ENCODE measurements around the gene EGR1. TPM values are rescaled to one million over a fixed set of nuclear protein-coding genes. Genes with fewer than 3 reads are reported as not detected.

Gene EGR1
- 0.75 and 1.0 TPM in 2 replicates for total RNA-seq (2014; rRNA removed; shearing (Covaris generic); ENCODE audit: low replicate concordance)

DNA sequence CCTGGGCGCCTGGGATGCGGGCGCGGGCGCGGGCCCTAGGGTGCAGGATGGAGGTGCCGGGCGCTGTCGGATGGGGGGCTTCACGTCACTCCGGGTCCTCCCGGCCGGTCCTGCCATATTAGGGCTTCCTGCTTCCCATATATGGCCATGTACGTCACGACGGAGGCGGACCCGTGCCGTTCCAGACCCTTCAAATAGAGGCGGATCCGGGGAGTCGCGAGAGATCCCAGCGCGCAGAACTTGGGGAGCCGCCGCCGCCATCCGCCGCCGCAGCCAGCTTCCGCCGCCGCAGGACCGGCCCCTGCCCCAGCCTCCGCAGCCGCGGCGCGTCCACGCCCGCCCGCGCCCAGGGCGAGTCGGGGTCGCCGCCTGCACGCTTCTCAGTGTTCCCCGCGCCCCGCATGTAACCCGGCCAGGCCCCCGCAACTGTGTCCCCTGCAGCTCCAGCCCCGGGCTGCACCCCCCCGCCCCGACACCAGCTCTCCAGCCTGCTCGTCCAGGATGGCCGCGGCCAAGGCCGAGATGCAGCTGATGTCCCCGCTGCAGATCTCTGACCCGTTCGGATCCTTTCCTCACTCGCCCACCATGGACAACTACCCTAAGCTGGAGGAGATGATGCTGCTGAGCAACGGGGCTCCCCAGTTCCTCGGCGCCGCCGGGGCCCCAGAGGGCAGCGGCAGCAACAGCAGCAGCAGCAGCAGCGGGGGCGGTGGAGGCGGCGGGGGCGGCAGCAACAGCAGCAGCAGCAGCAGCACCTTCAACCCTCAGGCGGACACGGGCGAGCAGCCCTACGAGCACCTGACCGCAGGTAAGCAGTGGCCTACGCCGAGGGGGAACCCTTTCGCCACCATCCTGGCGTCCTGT lies at the start of gene EGR1:
TSS of gene EGR1 (plus strand) at position 219 of the 864 bp plus-strand sequence. CDS start at position 502, 283 bp downstream.
- in situ Hi-C loops (cut with HindIII; ENCODE audit: low pct_unique_long_range_greater_than_20kb, low sequenced_read_pairs): no loop called here

GRCh38 chr5:138418444-138418843 lies 46.8 kb upstream of the EGR1 start:
- DNase-seq (ENCODE audit: low read depth): no peak
- in situ Hi-C loops (cut with HindIII; ENCODE audit: low pct_unique_long_range_greater_than_20kb, low sequenced_read_pairs): no loop called here

More for the DNA sequence above, at the start of gene EGR1:
- DNase-seq (ENCODE audit: low read depth): no peak

DNA sequence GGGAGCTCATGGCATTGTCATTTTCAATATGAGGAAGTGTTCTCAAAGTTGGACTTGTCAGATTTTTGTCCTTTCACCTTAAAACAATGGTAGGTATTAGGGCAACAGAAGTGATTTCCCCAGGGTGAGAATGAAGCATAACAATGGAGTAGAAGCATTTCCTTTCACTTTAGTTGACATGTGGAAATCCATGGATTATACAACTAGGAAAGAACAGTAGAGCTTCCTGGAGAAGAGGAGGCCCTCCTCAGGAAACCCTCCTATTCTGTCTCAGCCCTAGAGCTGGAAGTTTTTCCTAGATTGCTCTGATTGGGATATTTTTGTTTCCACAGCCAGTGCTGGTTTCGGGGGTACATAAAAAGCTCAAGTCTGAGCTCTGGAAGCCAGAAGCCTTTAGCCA lies 40.2 kb upstream of the EGR1 start:
- in situ Hi-C loops (cut with HindIII; ENCODE audit: low pct_unique_long_range_greater_than_20kb, low sequenced_read_pairs): no loop called here
- no peak for DNase-seq (ENCODE audit: low read depth)

DNA sequence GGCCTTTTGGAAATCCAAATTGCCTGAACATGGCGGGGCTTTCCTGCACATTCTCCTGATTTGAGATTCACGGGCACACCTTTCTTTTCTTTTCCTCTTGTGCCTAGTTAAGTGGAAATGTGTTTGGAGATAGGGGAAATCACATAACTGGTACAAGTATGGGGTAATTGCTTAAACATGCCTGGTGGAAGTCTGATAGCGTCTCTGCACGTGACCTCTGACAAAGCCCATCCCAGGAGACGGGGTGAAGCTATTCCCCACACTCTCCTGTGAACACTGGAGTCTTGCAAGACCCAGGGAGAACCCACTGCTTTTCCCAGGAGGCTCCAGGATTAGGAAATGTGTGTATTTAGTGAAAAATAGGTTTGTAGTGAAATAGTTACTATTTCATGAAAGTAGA lies 29.3 kb upstream of the EGR1 start:
- DNase-seq (ENCODE audit: low read depth): no peak
- in situ Hi-C loops (cut with HindIII; ENCODE audit: low pct_unique_long_range_greater_than_20kb, low sequenced_read_pairs): no loop called here

GRCh38 chr5:138438003-138438723 lies 27.1 kb upstream of the EGR1 start:
- DNase-seq (ENCODE audit: low read depth): no peak
- in situ Hi-C loops (cut with HindIII; ENCODE audit: low pct_unique_long_range_greater_than_20kb, low sequenced_read_pairs): no loop called here

GRCh38 chr5:138438724-138439476 lies 26.4 kb upstream of the EGR1 start, which contains the start of gene REEP2:
Gene REEP2, plus strand, starts transcription at chr5:138439057. Its CDS starts 152 bp downstream, at chr5:138439209.
- DNase-seq (ENCODE audit: low read depth): peak; percentile 23
- in situ Hi-C loops (cut with HindIII; ENCODE audit: low pct_unique_long_range_greater_than_20kb, low sequenced_read_pairs): no loop called here

GRCh38 chr5:138439477-138440158 lies 25.7 kb upstream of the EGR1 start:
- in situ Hi-C loops (cut with HindIII; ENCODE audit: low pct_unique_long_range_greater_than_20kb, low sequenced_read_pairs): no loop called here
- DNase-seq (ENCODE audit: low read depth): no peak

- in situ Hi-C loops (cut with HindIII; ENCODE audit: low pct_unique_long_range_greater_than_20kb, low sequenced_read_pairs): no loop called here
Measured at GRCh38 chr5:138440159-138441073, 24.9 kb upstream of the EGR1 start.

DNA sequence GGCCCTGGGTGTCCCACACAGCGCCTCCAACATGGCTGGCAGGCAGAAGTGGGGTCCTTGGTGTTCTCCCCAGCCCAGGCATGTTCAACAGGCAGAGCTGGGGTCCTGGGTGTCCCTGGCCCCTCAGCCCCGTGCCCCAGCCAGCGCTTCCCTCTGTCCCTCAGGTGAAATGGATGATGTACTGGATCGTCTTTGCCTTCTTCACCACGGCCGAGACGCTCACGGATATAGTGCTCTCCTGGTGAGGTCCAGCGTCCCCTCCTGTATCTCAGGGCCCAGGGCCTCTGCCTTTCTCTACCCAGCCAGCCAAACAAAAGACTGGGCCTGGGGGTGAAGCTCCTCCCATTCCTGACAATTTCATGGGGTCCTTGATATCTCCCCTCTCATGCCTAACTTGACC lies 24.1 kb upstream of the EGR1 start:
- in situ Hi-C loops (cut with HindIII; ENCODE audit: low pct_unique_long_range_greater_than_20kb, low sequenced_read_pairs): no loop called here
- no peak for DNase-seq (ENCODE audit: low read depth)

More at GRCh38 chr5:138440159-138441073, 24.9 kb upstream of the EGR1 start:
- DNase-seq (ENCODE audit: low read depth): no peak

DNA sequence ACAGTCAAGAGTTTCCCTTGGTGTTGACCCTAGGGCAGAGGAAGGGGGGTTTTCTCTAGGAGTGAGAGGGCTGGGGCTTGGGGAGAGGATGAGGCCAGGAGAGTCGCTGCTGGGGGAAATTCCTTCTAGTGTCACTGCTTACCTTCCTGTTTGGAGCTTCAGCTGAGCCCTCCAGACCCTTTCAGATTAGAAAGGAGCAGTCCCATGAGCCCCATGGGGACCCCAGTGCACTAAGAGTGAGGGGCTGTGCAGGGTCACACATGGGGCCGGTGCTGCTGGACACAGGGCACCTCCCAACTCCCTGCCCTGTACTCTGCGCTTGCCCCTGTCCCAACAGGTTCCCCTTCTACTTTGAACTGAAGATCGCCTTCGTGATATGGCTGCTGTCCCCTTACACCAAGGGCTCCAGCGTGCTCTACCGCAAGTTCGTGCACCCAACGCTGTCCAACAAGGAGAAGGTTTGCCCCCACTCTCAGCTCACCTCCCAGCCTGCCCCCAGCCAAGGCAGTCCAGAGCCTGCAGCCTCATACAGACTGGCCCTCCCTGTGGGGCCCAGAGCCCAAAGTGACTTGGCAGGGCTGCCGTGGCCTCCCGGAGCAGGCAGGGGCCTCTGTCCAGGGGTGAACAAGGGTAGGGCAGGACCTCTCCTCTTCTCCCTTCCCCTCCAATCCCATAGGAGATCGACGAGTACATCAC lies 21.1 kb upstream of the EGR1 start:
- no peak for DNase-seq (ENCODE audit: low read depth)
- in situ Hi-C loops (cut with HindIII; ENCODE audit: low pct_unique_long_range_greater_than_20kb, low sequenced_read_pairs): no loop called here

DNA sequence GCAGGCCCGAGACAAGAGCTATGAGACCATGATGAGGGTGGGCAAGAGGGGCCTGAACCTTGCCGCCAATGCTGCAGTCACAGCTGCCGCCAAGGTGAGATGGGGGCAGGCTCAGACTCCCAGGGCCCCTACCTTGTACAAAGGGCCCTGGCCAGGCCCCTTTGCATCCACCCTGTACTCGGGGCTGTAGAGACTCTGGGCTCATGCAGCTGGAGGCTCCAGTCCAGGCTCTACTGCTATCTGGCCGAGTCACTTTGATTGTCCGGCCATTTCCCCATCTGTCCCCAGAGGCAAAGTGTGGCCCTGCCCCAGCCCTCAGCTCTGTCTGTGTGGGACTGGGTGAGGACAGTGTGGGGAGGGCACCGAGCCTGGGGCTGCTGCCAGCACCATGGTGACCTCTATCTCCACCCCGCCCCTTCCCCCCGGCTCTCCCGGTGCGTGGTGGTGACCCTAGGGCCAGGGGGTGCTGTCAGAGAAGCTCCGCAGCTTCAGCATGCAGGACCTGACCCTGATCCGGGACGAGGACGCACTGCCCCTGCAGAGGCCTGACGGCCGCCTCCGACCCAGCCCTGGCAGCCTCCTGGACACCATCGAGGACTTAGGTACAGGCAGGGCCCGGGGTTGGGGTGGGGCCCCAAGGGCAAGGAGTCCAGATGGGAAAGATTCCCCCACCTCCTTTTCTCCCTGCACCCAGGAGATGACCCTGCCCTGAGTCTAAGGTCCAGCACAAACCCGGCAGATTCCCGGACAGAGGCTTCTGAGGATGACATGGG lies 20.3 kb upstream of the EGR1 start:
- in situ Hi-C loops (cut with HindIII; ENCODE audit: low pct_unique_long_range_greater_than_20kb, low sequenced_read_pairs): no loop called here

GRCh38 chr5:138445547-138446271 lies 19.6 kb upstream of the EGR1 start:
- DNase-seq (ENCODE audit: low read depth): no peak
- in situ Hi-C loops (cut with HindIII; ENCODE audit: low pct_unique_long_range_greater_than_20kb, low sequenced_read_pairs): no loop called here

More for the DNA sequence above, 20.3 kb upstream of the EGR1 start:
- no peak for DNase-seq (ENCODE audit: low read depth)

DNA sequence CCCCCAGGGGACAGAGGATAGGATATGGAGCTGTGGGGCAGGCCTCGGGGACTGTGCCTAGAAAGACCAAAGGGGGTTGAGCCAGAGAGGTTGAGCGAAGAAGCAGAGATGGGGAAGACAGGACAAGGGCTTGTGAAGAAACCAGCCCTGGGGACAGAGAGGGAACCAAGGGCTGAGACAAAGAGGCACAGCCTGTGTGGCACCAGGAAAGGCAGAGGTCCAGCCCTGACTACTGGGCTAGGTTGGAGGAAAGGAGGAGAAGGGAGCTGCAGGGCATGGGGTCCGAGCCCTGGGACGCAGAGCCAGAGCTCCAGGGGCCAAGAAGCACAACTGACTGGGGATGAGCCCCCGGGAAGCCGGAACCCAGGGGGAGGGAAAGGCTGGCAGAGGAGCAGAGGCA lies 17.2 kb upstream of the EGR1 start:
- no peak for DNase-seq (ENCODE audit: low read depth)
- in situ Hi-C loops (cut with HindIII; ENCODE audit: low pct_unique_long_range_greater_than_20kb, low sequenced_read_pairs): no loop called here

DNA sequence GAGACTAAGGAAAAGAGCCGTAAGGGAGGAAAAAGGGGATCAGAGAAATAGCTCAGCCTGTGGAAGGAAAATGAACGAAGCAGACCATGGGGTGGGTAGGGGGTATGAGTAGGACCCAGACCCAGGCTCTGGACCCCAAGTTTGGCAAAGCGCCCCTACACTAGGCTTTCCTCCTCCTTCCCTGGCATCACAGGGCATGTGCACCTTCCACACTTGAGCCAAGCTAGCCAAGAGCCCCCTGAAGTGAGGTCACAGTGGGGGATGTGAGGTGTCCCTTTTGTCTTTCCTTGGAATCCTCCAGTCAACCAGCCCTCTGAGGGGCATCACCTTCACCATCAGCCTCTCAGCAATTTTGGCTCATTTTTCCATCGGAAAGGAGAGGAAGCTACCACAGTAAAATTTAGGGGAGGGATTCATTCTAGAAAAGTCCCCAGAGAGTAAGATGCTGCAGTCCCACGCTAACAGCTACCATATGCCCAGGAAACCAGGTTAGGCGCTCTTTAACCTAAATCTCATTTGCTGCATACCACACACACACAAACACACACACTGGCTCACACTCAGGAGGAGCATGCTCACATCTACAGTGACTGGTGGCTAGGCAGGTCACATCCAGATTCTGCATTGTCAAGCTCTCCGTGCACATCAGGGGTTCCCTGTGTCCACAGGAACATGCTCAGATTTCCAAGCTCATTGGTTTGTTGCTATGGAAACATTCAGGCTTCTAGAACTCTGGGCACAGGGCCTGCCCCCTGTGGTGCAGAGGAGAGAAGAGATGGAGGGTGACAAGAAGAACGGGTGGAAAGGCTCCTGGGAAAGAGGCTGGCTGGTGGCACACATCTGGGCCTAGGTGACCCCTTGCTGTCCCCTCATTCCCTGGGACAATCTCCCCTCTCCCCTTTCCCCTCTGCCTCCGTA lies 16.5 kb upstream of the EGR1 start:
- DNase-seq (ENCODE audit: low read depth): no peak
- in situ Hi-C loops (cut with HindIII; ENCODE audit: low pct_unique_long_range_greater_than_20kb, low sequenced_read_pairs): no loop called here

Measured in Caki2 (cell line).